Measurements from ENCODE around the gene B3GNT8. TPM values are rescaled to one million over a fixed set of nuclear protein-coding genes. Genes with fewer than 3 reads are reported as not detected.

The B3GNT8 gene
- total RNA-seq, 4 donors from 2014 or later, result 0.49 to 12.6 (median 1.9) TPM

GRCh38 chr19:41403181-41403970 is 23.8 kb downstream of the B3GNT8 start:
- no peak for TF ChIP-seq CTCF (IDR thresholded peaks at IDR 0.05; ENCODE audit: low read depth)

- no peak for TF ChIP-seq CTCF (IDR thresholded peaks at IDR 0.05; ENCODE audit: low read depth)
Observed at GRCh38 chr19:41402010-41402409, 25.2 kb downstream of the B3GNT8 start.

- no peak for TF ChIP-seq CTCF (IDR thresholded peaks at IDR 0.05; ENCODE audit: low read depth)
Observed at GRCh38 chr19:41401483-41401882, 25.7 kb downstream of the B3GNT8 start.

- TF ChIP-seq CTCF (IDR thresholded peaks at IDR 0.05; ENCODE audit: low read depth), result no peak
Observed at GRCh38 chr19:41399525-41399924, 27.6 kb downstream of the B3GNT8 start.

- no peak for TF ChIP-seq CTCF (IDR thresholded peaks at IDR 0.05; ENCODE audit: low read depth)
Observed at GRCh38 chr19:41399091-41399490, 28.1 kb downstream of the B3GNT8 start.

GRCh38 chr19:41398598-41398997 is 28.6 kb downstream of the B3GNT8 start:
- TF ChIP-seq CTCF (IDR thresholded peaks at IDR 0.05; ENCODE audit: low read depth), result no peak

GRCh38 chr19:41398050-41398418 is 29.1 kb downstream of the B3GNT8 start:
- TF ChIP-seq CTCF (IDR thresholded peaks at IDR 0.05; ENCODE audit: low read depth), result no peak
